ENCODE data around the gene TMEM106B.

DNA sequence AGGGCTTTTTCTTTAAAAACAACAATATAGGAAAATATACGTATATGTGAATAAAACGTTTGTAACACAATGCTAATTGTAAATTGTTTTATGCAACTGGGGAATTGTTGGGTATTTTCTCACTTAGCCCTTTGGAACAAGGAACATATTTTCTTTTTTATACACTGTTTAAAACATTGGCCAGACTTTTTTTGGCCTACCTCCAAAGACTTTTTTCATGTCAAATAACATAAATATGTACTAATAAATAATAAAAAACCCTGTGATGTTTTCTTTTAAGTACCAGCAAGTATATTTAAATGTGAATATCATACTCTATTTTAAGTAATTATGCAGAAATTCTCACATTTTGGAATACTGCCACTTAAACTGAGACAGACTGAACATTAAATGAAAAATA is 15.7 kb downstream of the TMEM106B start:
- TF ChIP-seq CTCF (tag by site-specific recombination; IDR thresholded peaks at IDR 0.05) (no peak), ZNF600 (tag by site-specific recombination; IDR thresholded peaks at IDR 0.05) (no peak), ZNF394 (tag by site-specific recombination; IDR thresholded peaks at IDR 0.05; ENCODE audit: borderline replicate concordance) (no peak), ZNF571 (tag by site-specific recombination; IDR thresholded peaks at IDR 0.05) (no peak), HOXA7 (CRISPR knock-in tag; IDR thresholded peaks at IDR 0.05; ENCODE audit: borderline replicate concordance) (no peak), KLF10 (tag by site-specific recombination; IDR thresholded peaks at IDR 0.05) (no peak), ZSCAN30 (tag by site-specific recombination; IDR thresholded peaks at IDR 0.05) (no peak), REST (tag by site-specific recombination; IDR thresholded peaks at IDR 0.05) (no peak), HOXC10 (CRISPR knock-in tag; IDR thresholded peaks at IDR 0.05) (no peak), ZNF362 (tag by site-specific recombination; IDR thresholded peaks at IDR 0.05) (no peak), BCL11A (tag by site-specific recombination; IDR thresholded peaks at IDR 0.05; ENCODE audit: low read depth) (no peak)
- TF ChIP-seq, protein P1, sequence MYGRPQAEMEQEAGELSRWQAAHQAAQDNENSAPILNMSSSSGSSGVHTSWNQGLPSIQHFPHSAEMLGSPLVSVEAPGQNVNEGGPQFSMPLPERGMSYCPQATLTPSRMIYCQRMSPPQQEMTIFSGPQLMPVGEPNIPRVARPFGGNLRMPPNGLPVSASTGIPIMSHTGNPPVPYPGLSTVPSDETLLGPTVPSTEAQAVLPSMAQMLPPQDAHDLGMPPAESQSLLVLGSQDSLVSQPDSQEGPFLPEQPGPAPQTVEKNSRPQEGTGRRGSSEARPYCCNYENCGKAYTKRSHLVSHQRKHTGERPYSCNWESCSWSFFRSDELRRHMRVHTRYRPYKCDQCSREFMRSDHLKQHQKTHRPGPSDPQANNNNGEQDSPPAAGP (tag by site-specific recombination; IDR thresholded peaks at IDR 0.05), result no peak
- TF ChIP-seq, protein P2, sequence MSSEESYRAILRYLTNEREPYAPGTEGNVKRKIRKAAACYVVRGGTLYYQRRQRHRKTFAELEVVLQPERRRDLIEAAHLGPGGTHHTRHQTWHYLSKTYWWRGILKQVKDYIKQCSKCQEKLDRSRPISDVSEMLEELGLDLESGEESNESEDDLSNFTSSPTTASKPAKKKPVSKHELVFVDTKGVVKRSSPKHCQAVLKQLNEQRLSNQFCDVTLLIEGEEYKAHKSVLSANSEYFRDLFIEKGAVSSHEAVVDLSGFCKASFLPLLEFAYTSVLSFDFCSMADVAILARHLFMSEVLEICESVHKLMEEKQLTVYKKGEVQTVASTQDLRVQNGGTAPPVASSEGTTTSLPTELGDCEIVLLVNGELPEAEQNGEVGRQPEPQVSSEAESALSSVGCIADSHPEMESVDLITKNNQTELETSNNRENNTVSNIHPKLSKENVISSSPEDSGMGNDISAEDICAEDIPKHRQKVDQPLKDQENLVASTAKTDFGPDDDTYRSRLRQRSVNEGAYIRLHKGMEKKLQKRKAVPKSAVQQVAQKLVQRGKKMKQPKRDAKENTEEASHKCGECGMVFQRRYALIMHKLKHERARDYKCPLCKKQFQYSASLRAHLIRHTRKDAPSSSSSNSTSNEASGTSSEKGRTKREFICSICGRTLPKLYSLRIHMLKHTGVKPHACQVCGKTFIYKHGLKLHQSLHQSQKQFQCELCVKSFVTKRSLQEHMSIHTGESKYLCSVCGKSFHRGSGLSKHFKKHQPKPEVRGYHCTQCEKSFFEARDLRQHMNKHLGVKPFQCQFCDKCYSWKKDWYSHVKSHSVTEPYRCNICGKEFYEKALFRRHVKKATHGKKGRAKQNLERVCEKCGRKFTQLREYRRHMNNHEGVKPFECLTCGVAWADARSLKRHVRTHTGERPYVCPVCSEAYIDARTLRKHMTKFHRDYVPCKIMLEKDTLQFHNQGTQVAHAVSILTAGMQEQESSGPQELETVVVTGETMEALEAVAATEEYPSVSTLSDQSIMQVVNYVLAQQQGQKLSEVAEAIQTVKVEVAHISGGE (tag by site-specific recombination; conservative IDR thresholded peaks at IDR 0.05; ENCODE audit: low read depth), result no peak
